Stimulated activated CD8-positive, alpha-beta memory T cell treated with anti-CD3 and anti-CD28 coated beads, Interleukin-7, amount 100 ng/mL, for 24 hours (primary cell): ENCODE measurements around the gene RUFY2.
A peak's percentile ranks its signal among the peaks of the same experiment; 100 is the strongest.

Experiments
- DNase-seq: peaks from one replicate; pipeline ENCODE4 v3.0.0-alpha.2; 2020; ENCODE audit warnings: low read depth

Gene RUFY2

GRCh38 chr10:68364101-68364886, 42.8 kb downstream of the RUFY2 start:
- DNase-seq, result no peak

GRCh38 chr10:68362590-68362989, 44.5 kb downstream of the RUFY2 start:
- no peak for DNase-seq

- no peak for DNase-seq
Measured at GRCh38 chr10:68359189-68359588, 47.9 kb downstream of the RUFY2 start.

GRCh38 chr10:68353537-68353936, 53.5 kb downstream of the RUFY2 start:
- DNase-seq, result no peak

GRCh38 chr10:68348265-68348741, 58.8 kb downstream of the RUFY2 start:
- DNase-seq, result peak; percentile 15

GRCh38 chr10:68346774-68347173, 60.3 kb downstream of the RUFY2 start:
- DNase-seq, result no peak

GRCh38 chr10:68345621-68346020, 61.5 kb downstream of the RUFY2 start:
- no peak for DNase-seq

- DNase-seq, result no peak
Measured at GRCh38 chr10:68342909-68343516, 64.1 kb downstream of the RUFY2 start.

GRCh38 chr10:68340358-68341080, 66.6 kb downstream of the RUFY2 start:
- DNase-seq, result no peak

GRCh38 chr10:68336754-68337351, 70.2 kb downstream of the RUFY2 start:
- no peak for DNase-seq

- DNase-seq, result no peak
Measured at GRCh38 chr10:68334672-68335467, 72.2 kb downstream of the RUFY2 start.

- DNase-seq, result no peak
Measured at GRCh38 chr10:68333440-68334431, 73.3 kb downstream of the RUFY2 start.

- DNase-seq, result no peak
Measured at GRCh38 chr10:68333058-68333395, 74.0 kb downstream of the RUFY2 start.

GRCh38 chr10:68332259-68333057, 74.6 kb downstream of the RUFY2 start, which contains the start of gene PBLD:
TSS of gene PBLD (minus strand) at chr10:68332928. CDS start at chr10:68306844, 26,084 bp downstream.
- peak; percentile 18 for DNase-seq

GRCh38 chr10:68331455-68332258, 75.4 kb downstream of the RUFY2 start, which contains the start of gene HNRNPH3:
TSS of gene HNRNPH3 (plus strand) at chr10:68332064. CDS start at chr10:68337222, 5,158 bp downstream.
- peak; percentile 95 for DNase-seq

GRCh38 chr10:68330852-68331454, 76.1 kb downstream of the RUFY2 start:
- no peak for DNase-seq

GRCh38 chr10:68329506-68329861, 77.6 kb downstream of the RUFY2 start:
- no peak for DNase-seq
